Activated CD4-positive, CD25-positive, alpha-beta regulatory T cell treated with anti-CD3 and anti-CD28 coated beads, Interleukin-2, amount 50 U/mL, for 24 hours (primary cell): ENCODE results near the gene ARHGAP10.
"Not testable (repeated sequence)": the region's sequence is repeated elsewhere in the genome, so short reads cannot be mapped to it uniquely, and the experiment has no call there.

Experiments
- ATAC-seq, 2 donors: fragments of 150-1000 bp; cut with Tn5 transposase; one replicate each; pipeline ENCODE4 v1.10.0; 2021; ENCODE audit warnings: mild to moderate bottlenecking in 1 of 2, moderate library complexity in 1 of 2

The ARHGAP10 gene

DNA sequence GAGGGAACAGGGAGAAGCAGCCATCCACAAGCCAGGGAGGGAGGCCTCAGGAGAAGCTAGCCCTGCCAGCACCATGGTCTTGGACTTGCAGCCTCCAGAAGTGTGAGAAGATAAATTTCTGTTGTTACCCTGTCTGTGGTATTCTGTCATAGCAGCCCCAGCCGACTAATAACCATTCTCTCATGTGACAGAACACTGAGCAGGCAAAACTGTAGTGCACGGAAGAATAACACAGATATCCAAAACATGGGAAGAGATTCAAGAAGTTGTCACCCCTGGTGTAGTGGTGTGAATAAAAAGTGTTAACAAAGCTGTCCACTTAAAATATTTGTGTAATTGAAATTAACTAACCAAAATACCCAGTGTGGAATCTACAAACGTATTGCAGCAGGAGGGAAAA is 265.0 kb downstream of the ARHGAP10 start:
- no peak for ATAC-seq

DNA sequence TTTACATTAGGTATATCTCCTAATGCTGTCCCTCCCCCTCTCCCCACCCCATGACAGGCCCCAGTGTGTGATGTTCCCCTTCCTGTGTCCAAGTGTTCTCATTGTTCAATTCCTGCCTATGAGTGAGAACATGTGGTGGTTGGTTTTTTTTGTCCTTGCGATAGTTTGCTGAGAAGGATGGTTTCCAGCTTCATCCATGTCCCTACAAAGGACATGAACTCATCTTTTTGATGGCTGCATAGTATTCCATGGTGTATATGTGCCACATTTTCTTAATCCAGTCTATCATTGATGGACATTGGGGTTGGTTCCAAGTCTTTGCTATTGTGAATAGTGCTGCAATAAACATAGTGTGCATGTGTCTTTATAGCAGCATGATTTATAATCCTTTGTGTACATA is 268.1 kb downstream of the ARHGAP10 start:
- ATAC-seq, result not testable (repeated sequence)

DNA sequence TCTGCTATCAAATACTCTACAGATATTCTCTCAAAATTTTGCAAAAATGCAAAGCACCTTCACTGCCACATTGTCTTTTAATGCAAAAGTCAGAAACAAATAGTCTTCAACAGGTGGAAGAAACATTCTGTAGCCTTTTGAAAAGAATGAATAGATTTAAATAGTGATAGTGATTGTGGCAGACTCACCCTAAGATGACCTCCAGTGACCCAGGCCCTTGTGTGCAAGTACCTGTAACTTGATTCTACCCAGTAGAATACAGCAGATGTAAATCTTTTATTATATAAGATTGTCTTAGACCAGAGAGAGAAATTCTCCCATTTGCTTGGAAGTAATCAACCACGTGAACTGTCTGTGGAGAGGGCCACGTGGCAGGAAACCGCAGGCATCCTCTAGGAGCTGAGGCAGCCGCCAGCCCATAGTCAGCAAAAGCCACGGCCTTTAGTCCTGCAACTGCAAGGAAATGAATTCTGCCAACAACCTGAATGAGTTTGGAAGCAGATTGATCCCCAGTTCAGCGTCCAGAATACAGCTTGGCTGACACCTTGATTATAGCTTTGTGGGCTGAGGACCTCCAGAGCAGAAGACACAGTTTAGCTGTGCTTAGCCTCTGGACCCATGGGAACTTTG is 272.5 kb downstream of the ARHGAP10 start:
- no peak for ATAC-seq

DNA sequence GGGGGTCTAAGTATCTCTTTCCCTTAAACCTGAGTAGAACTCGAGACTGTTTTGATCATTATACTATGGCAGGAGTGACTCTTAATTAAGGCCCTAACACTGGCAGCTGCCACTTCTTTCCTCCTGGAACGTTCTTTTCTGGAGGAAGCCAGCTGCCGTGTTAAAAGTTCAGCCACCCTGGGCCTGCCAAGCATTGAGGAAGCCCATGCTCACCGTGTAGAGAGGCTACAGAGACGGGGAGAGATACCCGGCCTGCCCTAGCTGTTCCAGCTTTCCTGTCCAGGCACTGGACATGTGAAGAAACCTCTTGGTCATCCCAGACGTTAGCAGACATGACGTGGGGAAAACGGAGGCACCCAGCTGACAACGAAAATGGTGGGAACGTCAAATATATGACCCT is 274.1 kb downstream of the ARHGAP10 start:
- no peak for ATAC-seq

DNA sequence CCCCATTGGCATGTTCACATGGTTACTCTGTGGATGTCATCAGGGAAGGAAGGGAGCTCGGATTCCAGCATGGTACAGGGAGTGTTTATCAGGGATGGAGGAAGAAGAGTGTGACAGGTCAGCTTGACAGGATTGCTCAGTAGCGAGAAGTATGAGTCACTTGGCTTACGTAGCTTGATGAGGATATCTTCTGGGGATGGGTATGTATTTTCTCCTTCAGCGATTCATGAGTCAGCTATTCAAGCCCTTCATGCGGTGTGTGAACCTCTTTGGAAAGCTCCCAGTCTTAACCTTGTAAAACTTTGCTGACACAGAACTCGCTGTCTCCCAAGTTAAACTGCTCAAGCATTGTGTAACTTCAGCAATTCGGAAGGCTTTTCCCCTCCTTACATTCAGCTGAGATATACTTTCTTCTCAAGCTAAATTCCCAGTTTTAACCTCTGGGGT is 275.4 kb downstream of the ARHGAP10 start:
- no peak for ATAC-seq

DNA sequence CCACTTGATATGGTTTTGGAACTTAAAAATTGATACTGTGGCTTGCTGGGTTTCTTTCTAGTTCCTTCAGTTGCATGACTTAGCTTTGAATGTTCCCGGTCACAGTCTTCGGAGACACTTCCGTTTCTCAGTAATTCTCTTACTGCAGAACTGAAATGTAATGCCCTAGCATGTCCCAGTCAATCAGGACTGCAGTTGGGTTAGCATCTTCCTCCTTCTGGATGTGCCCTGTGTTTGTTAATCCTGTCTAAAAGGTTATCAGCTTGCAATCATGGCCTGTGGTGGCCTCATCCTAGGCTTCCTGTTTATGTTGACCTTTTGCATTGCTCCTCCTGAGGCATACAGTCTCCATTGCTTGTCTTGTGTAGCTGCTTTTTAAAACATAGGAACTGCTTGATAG is 275.9 kb downstream of the ARHGAP10 start:
- ATAC-seq, result no peak

DNA sequence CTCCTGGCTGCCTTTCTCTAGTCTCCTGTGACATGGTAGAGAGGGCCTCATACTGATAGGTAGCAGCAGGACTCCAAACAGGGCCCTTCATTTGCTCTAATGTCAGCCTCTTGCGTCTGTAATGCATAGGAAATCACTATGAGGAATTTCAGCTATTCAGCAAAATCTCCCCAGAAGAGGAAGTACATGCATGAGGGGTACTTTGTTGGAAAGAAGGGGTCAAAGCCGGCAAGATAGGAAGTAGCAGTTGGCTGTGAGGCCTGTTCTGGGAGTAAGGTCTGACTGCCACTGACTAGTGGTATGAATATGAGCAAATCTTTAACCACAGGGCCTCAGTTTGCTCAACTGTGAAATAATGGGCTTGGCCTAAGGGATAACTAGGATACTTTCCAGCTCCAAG is 283.2 kb downstream of the ARHGAP10 start:
- ATAC-seq, result no peak

DNA sequence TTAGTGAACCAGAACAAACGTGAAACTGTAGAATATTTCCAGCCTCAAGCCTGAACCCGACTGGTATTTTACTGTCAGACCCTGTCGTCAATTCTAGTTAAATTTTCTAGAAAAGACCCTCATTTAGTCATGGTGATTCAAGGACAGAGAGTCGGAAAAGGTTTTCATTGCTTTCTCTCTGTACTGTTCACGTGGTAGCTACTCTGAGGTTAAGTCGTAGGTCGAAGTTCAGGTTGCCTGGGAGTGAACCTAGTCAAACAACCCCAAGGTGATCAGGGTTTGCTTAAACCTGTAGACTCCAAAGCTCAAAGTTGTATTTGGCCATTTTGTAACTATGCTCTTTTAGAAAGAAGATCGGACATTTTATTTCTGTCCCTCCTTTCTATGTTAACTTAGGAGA is 283.6 kb downstream of the ARHGAP10 start:
- ATAC-seq, result no peak

DNA sequence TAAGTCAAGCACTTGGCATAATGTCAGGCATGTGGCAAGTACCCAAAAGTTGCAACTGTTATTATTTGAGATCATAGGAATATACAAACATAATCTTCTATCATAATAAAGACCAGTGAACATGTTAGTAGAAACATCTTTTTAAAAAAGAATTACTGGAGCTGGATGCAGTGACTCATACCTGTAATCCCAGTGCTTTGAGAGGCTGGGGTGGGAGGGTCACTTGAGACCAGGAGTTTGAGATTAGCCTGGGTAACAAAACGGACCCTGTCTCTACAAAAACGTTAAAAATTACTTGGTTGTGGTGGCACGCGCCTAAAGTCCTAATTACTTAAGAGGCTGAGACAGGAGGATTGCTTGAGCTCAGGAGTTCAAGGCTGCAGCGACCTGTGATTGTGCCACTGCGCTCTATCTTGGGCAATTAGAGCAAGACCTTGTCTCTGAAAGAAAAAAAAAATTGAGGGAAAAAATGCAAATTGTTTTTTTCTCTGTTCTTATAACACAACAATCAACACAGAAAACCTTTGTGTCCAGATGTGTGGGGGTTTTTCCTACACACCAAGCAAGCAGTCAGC is 284.3 kb downstream of the ARHGAP10 start:
- no peak for ATAC-seq

DNA sequence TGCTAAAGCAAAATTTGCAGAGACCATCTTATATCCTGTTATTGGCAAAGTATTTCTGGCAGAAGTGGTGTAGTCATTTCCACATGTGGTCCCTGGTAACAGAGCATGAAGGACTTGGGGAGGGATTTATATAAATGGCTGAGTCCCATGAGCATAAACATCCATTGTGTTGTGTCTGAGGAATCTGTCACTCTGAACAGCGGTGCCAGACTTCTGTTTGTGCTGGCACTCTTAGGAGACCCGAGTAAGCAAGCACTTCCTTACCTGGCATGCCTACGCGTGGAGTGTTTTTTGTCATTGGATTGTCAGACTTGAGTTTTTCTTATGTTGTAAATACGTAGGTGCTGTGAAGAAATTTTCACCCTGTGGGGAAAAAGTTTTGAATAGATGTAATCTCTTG is 285.9 kb downstream of the ARHGAP10 start:
- ATAC-seq, result no peak

DNA sequence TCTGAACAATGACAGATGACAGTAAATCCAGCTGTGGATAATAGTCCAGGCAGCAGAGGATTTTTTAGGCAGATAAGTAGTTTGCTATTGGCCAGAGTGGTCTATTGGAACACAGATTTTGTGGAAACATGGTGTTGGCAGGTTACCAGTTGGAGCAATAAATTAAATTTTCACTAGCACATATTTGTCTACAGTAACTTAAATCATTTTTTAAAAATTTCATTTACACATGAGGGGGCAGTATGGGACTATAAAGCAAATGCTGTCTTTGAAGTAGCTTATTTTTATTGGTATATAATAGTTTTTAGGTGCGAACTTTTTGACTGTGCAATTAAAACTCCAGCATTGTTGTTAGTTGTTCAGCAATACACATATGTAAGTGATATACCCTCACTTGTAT is 289.8 kb downstream of the ARHGAP10 start:
- ATAC-seq, result no peak

DNA sequence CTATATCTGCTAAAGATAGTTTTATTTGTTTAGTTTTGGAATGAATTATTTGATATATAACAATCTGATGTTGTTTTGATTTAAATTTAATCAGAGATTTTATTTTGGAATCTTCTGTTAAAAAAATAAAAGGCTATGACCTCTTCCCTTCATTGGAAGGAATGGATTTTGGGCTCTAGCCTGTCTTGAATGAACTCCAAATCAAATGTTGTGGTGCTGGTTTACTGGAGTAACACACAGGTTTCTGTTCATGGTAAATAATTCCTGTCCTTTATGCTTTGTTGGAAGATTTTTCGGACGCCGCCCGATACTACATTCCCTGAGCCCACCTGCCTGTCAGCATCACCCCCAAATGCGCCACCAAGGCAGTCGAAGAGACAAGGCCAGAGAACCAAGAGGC is 291.1 kb downstream of the ARHGAP10 start:
- no peak for ATAC-seq

DNA sequence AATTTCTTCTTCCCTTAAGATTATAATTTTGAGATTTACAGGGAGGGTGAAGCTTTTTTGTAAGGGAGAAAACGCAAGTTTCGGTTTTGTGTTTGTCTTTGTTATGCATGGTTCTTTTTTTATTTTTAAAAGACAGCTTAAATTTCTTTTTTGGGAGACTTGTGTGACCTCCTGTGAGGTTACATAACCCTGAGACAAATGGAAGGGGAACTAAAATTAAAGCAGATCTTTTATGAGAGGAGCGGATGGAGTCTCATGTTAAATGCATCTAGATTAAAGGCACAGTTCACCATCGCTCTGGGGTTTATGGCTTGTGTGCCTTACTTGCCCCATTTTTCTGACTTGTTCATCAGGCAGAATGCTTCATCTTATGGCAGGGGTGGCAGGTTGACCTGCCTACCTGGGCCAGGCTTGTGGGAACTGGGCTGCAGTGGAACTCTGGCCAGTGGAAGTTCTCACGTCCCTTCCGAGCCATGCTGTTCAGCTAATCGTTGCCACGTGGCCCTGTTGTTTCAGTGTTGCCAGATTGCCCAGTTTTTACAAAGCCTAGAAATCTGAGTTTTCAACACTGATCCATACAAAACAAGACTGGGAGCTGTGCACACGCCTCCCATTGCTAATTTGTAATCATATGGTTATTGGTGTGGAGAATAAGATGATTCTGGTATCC is 291.8 kb downstream of the ARHGAP10 start:
- no peak for ATAC-seq

DNA sequence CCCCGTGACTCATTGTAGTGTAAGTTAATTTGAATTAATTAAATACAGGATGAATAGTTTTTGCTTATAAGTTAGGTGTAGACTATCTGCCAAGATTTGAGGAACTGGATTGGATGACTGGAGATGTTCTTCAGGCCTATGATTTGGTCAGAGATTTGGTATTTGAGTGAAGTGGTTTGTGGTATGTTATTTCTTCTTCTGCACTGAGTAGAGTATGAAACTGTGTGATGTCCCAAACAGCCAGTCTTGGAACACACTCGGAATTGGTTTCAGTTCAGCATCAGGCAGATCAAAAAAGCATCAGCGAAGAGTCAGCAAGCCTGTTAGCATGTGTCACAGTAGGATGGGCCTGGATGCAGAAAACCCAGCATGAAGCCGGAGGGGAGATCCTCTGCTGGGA is 294.1 kb downstream of the ARHGAP10 start:
- no peak for ATAC-seq

DNA sequence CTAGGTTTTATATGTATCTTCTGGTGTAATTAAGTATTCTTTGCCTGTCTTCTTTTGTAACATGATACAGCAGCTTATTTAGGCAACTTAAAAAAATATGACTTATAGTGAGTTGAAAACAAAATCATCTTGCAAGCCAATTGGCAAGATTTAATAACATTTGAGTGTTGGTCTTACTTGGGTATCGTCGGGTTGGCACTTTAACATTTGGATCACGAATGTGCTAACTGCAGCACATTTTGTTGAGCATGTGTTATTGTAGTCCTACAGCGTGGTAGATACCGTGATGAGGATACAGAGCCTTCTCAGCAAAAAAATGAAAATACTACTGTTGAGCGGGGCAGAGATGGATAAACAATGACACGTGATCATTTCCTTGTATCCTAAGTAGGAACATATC is 295.3 kb downstream of the ARHGAP10 start:
- no peak for ATAC-seq

DNA sequence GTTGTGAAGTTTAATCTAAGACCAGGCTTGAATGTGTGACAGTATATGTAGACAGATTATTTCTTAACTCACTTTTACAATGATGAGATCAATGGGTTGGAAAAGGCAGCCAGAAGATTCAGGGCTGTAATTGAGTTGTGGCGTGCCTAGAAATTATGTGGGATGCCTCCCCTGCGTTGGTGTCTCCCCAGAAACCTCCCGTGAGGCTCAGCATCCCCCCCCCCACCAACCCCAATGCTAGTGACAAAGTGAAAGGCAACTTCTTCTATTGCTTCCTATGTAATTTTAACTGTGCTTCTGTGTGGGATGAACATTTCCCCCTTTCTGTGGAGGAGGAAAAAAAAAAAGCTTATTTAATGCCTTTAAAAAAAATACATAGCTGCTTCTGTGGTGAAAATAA is 297.9 kb downstream of the ARHGAP10 start:
- no peak for ATAC-seq

DNA sequence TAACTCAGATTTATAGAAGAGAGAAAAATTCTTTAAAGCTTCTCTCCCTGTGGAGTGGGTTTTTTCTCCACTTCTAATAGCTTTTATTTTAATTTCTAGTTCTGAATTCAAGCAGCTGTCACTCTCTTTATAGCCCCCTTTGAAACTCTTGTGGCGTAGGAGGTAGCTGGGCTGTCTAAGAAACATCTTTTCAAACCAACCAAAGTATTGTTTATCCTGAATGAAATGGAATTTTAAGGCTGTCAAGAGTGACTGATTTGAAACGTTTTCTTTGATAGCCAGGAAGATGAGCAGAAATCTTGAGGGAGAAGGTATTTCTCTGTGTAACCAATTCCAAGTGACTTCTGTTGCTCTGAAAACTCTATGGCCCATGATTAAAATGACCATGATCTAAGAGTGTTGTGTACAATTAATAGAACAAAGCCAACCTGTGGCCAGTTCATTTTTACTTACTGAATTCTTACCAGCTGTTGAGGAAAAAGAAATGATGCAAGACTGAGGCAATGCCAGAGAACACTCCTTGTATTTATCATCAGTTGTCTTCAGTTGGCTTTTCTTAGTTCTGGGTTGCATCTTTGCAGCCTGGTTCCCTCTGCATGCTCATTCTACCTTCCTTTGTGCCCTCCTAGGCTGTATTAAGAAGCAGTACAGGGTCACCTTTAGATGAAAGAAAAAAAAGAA is 298.4 kb downstream of the ARHGAP10 start:
- no peak for ATAC-seq

DNA sequence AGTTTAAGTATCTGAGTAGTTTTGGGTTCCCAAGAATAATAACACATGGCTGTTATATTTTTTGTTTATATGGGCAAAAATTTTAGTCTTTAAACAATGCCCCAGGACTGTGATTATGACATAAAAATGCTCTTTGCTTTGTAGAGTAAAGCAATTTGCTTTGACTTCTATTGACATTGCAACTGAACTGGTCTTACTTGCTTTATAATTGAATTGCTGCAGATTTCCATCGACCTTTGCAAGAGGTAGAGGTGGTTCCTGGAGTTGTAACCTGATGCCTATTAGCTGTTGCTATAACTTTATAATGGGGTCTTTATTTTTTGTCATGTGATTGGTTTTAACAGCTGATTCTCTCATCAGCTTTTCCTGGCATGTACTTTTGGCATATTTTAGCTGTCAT is 302.9 kb downstream of the ARHGAP10 start:
- no peak for ATAC-seq

DNA sequence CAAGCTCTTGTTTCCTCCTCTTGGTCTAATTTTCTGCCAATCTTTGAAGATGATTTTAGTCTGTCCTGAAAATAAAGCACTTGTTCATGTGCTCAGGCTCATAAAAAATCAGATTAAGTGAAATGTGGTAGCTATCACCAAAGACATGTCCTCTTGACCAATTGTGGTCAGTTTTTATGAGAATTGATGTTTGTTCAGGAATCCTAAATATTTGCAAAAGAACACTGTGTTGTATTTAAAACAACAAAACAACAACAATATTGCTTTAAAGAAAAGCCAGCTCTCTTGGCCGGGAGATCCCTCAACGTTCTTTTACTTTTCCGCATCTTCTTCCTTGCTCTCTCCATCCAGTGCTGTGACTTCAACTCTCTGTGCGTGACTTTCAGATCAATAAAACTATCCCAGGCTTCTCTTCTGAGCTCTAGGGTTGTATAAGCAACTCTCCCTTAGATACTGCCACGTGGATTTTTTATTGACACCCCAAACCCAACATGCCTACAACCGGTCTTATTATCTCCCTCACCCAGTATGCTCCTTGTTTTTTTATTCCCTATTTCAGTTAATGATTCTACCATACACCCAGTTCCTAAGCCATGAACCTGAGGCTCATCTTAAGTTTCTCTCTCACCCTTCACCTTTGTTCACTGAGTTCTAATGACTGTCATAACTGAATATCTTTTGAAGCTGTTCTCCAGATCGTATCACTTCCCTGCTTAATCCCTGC is 309.9 kb downstream of the ARHGAP10 start:
- ATAC-seq, result no peak

DNA sequence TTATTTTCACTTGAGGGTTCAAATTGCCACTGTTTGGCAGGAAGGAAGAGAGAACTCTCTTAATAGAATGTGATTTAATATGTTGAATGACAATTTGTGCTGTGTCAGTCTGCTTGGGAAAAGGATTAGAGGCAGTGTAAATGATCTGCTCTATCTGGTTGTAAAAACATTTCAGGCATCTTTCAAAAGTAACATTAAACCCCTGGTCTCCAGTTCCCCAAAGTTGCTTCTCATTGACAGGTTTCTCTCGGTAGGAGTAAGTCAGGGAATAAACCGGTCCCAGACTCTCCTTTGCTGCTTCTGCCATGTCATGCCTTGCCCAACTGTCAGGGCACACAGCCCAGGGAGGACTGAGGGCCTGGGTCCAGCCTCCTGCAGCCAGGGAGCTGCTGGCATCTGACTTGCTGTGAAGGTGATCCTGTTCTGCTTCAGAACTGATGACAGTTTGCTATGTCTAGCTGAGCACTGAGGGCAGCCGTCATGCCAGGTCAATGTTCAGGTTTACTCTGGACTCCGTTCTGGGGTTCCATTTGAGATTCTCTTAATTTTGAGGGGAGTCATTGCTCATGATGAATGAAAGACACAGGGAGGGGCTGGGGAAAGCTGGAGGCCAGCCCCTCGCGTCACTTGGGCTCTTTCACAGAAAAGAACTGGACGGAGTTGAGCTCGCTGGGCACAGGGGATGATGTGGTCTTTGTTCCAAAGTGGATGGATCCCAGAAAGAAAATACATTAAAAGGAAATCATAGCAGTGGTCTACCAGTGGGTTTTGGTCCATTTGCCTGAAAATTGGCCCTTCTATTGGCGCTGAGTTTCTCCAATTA is 312.4 kb downstream of the ARHGAP10 start:
- no peak for ATAC-seq

DNA sequence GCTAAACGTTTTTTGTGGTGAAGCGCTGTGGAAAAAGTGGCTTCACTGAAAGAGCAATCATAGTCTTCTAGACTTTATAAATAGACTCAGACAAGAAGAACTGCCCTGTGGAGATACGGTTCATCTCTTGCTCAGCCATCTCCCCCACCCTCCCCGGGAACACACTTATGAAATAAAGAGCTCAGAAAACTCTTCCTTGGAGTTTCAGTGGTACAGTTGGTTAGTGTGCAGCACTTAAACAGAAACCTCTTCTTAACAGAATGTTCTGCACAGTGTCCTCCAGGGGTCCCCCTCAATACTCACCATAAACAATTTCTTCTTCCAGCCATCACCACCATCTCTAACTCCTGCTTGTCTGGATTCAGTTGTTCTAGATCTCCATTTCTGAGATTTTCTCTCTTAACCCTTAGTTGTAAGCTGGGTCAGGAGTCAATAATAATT is 313.0 kb downstream of the ARHGAP10 start:
- no peak for ATAC-seq

DNA sequence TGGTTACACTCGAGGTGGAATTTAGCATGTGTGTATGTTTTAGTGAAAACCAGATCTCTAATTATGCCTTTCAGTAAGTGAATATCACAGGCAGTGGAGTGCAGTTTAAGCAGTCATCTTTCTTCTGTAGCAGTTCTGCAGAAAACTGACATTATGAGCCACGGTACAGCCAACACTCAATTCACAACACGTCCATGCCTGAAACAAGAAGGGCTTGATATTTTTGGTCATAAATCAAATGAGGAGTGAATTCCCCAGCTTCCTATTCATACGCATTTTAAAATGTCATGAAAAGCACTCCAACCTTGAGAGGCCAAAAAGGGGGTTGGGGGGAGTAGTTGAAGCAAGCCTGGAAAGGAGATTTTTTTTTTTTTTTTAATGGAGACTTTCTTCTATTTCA is 316.7 kb downstream of the ARHGAP10 start:
- ATAC-seq, result no peak
